Activated CD4-positive, alpha-beta T cell treated with anti-CD3 and anti-CD28 coated beads for 4 hours (primary cell): ENCODE measurements around the gene GARIN5B.

Experiments used
- DNase-seq, 2 donors: peaks; one replicate each; pipeline ENCODE4 v3.0.0-alpha.2; 2020

The GARIN5B gene

GRCh38 chr19:55369653-55370304 is 6.7 kb upstream of the GARIN5B start:
- DNase-seq: peak; percentile 23 to 32

DNA sequence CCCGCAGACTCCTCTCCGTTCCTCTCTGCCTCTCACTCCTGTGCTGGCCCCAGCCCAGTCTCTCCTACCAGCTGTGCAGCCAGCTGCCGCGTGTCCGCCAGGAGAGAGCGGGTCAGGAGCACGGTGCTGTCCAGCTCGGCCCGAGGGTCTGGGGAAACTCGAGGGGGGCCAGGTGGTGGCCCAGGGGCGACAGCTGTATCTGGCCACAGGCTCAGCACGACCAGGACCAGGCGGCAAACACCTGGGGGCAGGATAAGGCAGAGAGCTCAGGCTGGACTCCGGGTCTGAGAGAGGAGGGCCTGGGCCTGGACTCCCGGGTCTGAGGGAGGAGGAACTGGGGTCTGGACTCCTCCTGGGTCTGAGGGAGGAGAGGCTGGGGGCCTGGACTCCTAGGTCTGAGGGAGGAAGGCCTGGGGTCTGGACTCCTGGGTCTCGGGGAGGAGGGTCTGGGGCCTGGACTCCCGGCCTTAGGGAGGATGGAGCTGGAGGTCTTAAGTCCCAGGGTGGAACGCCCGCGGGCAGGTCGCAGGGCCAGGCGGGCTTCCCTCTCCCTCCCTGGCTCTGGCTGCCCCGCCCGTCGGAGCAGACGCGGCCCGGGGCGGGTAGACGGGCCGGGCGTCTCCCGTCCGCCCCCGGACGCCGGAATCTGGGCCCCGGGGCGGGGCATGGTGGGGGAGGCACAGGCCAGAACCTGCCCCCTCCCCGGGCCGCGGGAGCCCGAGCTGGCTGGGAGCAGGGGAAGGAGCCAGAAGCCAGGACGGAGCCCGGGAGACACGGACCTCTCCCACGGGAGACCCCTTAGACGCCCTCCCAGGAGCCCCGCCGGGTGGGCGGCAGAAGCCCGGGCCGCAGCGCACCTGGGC is 5.9 kb upstream of the GARIN5B start:
- peak in 1 of 2 donors; percentile 19 for DNase-seq

DNA sequence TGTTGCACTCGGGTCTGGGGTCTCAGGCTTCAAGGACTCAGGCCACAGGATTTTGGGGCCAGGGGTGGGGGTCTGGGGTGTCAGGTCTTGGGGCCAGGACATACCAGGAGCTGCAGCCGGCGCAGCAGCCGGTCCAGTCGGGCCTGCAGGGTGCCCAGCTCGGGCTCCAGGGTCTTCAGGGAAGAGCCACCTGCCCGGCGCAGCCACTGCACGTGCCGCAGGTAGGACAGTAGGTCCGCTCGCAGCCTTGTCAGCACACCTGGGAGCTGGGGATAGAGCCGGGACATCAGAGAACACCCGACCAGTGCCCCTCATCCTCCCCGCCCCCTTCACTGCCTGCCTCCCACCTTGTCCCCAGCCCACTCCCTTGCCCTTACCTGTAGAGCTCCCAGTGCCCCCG is 5.0 kb upstream of the GARIN5B start:
- DNase-seq: no peak

DNA sequence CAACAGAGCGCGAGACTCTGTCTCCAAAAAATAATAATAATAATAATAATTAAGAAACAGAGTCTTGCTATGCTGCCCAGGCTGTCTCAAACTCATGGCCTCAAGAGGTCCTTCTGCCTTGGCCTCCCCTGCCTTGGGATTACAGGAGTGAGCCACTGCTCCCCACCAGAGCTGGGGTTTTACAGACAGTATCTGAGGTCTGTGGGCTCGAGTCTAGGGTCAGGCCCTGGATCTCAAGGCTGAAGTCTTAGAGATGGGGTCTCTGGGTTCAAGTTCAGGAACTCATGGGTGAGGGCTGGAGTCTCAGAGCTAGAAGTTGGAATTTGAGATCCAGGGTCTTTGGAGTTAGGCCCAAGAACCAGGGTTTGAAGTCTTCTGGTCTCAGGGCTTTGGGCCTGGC is 3.7 kb upstream of the GARIN5B start:
- no peak for DNase-seq

DNA sequence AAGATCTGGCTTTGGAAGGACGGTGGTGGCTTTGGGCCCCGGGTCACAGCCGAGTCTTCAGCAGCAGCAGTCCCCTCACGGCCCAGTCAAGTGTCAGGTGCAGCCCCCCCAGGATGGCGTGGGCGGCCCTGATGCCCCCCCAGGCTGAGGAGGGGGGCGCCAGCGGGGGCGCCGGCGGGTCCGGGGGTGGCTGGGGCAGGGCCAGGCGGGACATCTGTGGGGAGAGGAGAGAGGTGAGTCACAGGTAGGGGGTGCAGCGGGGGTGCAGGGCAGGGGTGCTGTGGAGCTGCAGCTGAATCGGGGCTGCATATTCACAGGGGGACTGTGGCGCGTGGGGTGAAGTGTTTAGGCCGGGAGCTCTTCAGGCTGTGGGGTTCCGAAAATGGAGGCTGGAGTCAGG is 2.9 kb upstream of the GARIN5B start:
- DNase-seq: no peak

- DNase-seq: no peak
Observed at GRCh38 chr19:55365245-55365644, 2.2 kb upstream of the GARIN5B start.

DNA sequence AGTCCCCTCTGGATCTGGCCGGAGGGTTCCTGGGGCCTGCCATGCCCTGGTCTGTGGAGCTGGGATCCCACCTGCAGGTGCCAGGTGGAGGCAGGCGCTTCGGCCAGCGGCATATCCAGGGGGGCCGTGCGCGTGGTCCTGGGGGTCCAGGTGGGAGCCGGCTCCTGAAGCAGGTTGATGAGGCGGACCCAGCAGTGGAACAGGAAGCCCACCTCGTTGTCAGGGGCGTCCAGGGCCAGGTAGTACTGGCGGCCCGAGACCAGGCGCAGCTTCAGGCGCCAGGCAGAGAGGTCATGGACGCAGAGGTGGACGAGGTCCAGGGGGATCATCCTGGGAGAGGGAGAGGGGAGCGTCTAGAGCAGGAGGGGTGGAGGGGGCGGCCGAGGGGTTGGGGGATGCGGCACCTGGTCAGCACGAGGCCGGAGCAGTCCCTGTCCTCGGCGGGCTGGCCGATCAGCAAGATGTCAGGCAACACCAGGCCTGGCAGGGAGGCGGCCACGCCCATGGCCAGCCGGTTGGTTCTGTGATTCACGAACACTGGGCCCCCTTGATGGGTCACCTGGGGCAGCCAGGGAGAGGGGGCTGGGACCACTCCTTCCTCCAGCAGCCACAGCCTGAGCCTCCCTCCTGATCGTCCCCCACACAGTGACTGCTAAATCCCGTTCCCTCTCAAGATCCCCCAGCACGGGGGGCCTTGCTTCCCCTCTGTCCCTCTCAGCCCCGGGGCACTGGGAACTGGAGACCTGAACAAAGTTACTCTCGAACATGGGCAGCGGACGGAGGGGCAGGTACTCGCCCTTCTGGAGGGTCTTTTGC is 678 bp downstream of the GARIN5B start:
- no peak for DNase-seq

DNA sequence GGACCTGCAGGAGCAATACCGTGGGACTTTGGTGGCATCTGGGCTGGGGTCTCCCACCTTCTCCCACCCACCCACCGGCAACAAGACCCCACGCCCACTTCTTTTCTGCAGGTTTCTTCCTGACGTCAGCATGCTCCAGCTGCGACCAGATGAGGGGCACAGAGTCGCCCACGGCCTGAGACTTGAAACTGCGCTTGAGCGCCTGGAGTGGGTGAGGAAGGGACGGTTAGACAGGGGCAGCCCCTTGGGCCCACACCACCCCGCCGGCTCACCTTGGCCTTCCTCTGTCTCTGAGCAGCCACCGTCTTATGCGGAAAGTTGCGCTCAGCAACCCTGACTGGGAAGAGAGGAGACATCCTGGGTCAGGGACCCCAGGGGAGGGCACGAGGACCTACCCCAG is 2.2 kb downstream of the GARIN5B start:
- no peak for DNase-seq

- DNase-seq: no peak
Observed at GRCh38 chr19:55358943-55359908, 3.8 kb downstream of the GARIN5B start.

DNA sequence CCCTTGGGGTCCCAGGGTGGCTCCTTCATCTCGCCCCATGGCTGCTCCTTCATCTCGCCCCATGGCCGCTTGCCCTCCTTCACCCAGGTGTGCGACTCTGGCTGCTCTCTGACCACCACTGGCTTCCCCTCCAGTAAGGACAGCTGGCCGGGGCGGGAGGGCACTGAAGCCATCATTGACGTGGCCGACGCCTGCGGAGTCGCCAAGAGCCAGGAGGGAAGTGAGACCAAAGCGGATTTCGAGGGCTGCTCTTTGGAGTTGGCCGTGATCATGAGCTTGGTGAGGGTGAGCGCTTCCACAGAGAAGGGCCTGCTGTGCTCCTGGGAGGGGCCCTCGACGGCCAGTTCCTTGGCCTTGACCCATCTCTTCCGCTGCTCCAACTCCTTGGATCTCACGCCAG is 4.6 kb downstream of the GARIN5B start:
- no peak for DNase-seq

DNA sequence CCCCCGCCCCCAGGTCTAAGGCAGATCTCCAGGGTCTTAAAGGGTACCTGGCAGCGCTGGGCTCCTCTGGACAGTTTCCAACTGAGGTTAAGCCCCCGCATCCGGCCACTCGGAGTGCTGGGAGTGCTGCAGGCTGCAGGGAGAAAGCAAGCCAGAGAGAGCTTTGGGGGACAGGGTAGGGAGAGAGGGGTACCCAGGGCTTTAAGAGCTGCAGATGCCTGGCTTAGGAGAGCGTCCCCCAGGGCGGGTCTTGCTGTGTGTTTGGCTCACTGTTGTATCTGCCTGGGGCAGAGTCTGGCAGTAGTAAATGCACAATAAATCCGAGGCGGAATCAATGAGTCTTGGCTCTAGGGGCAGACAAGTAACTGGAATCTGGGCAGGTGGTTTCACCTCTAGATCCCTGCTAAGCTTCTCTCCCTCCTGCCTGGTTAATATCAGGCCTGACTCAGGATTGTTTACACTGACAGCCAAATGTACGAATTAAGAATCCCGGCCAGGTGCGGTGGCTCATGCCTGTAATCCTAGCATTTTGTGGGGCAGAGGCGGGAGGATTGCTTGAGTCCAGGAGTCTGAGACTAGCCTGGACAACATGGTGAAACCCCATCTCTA is 7.7 kb downstream of the GARIN5B start:
- DNase-seq: no peak

DNA sequence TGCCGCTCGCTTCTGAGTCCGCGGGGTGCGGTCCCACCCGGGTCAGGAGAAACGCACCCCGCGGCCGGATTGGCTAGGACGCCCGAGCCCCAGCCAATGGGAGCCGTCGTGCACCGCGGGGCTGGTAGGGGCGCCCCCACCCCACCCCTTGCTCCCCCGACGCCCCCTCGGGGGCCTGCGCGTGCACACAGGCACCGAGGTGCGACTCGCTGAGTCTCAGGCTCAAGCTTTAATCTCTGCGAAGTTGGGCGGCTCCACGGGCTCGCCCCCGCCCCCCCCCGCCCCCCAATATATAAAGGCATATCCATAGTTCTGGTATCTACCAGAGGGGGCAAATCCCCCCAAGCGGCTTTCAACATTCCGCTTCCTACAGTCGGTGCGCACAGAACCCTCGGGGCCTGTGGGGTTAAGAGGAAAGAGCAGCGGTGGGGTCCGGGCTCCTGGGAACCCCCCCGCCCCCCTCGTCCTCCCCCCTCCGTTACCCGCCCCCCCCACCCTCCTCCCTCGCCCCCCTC is 8.3 kb downstream of the GARIN5B start, which contains the start of gene COX6B2:
Gene COX6B2 (minus strand): TSS at position 22 of the 515 bp plus-strand sequence. CDS start 198 bp downstream, outside the sequence.
- no peak for DNase-seq

DNA sequence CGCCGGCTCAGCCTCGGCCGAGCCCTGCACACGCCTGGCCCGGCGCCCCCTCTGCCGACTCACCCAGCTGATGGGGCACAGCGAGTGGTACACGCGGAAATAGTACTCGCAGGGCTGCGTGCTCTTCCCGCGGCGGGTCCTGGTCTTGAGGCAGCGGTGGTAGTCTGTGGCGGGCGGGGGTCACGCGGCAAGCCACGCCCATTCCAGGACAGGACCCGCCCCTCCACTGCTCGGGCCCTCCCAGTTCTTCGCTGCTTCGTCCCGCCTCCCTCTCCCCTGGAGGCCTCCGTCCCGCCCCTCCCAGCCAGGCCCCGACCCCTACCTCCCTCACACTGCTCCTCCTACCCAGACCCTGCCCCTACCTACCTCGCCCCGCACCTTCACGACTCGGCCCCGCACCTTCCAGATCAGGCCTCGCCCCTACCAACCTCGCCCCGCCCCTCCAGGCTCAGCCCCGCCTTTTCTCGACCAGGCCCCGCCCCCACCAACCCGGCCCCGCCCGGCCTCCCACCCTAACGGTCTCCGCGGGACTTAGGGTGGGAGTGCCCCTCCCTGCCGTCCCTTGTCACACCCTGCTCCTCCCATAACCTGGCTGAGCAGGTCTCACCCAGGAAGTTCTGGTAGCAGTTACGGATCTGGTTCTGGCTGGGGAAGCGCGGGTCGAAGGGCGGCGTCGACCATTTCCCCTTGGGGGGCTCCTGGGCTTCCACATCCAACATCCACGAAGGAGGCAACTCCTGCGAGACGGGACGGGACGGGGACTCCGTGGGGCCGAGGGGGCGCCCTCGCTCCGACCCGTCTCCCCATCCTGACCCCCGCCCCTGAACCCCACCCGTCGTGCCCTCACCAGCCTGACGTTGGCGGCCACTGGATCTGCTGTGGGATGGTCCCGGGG is 9.0 kb downstream of the GARIN5B start:
- DNase-seq: peak; percentile 49 to 67

DNA sequence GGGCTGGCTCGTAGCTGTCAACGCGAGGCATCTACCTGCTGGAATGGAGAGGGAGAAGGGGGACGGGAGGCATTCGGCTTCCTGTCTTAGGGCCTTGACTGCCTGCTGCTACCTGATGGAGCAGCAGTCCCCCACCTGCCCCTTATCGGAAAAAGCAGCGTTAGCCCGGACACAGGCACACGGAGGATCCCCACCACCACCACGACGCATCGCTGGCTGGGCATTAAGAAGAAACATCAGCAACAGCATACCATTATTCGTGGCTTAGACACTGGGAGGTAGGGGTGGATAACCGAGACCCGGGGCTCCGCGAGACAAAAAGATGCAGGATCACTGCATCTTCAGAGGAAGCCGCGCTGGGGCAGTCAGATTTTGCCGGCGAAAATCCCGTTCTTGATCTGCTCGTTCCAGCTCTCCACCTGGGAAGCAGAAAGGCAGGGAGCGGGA is 9.7 kb downstream of the GARIN5B start:
- no peak for DNase-seq

GRCh38 chr19:55352549-55353145 is 10.4 kb downstream of the GARIN5B start:
- no peak for DNase-seq

DNA sequence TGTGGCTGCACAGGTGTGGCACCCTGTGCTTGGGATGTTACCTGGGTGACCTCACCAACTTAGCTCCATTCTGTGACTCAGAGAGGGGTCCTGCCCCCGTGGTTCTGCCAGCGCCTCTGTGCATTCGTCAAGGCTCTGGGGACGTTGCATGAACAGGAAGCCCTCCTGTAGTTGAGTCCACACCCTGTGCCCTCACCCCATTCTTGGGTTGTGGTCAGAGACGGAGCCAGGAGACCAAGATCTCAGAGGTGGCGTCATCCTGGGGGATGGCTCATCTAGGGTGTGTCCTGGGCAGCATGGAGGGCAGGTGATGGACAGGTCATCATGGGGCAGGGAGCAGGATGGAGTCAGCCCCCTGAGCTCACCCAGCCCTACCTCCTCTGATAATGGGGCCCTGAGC is 11.0 kb downstream of the GARIN5B start:
- no peak for DNase-seq

DNA sequence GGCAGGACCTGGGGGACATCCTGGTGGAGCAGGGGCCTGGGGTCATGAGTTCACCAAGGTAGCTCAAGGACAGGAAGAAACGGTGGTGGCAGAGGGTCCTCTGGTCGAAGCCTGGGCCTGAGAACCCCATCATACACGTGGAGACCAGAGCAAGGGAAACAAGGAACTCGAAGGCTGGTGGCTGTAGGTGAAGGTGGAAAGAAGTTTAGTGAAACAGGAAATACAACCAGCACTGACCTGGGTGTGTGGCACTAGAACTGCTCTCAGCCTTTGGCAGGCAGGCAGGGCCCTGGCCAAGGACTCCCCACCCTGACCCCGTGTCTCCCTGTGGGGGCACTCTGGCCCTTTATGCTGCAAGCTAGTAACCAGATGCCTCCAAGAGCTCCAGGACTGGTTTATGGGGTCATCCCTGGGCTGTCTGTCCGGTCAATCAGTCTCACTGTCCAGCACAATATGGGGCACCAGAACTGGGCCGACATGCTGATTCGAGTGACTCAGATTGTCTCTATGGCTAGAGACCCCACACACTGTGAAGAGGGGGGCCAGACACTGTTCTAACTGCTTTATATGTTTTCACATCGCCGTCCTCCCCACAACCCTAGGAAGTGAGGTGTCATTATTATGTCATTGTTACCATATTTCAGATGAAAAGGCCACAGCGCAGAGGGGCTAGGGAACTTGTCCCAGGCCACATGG is 12.3 kb downstream of the GARIN5B start:
- no peak for DNase-seq

DNA sequence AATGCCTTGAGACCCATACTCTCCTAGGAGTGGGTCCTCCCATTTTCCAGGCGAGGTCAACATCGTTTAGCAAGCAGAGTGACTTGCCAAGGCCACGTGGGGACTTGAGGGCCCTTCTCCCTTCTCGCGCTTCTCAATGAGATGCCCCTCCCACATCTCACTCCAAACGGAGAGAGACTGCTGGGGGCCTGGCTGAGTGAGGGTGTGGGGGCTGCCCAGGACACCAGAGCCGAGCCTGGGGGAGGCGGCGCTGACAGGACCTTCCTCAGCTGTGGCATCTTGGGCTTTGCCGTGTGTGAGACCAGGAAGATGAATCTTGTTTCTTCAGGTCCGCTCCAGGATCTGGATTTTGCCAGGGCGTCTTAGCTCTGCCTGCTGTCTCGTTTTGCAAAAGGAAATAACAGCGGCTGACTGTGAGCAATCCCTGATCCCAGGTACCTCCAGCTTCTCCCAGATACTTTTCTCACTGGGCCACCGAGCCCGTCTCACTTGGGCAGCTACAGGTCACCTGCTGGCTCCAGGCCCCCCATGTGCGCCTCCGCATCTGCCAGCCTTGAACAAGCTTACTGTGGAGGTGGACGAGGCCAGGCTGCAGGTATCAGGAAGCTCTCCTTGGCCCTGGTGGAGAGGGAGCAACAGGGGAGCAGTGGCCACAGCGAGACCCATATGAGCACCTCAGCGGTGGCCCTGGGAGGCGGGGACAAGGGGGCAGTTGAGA is 14.6 kb downstream of the GARIN5B start:
- no peak for DNase-seq
